PFSK-1 (cell line): ENCODE measurements around the gene ARMC3.

Experiments
- TAF1 ChIP-seq: IDR thresholded peaks from 2 replicates; pipeline ENCODE4 v1.6.1; 2012; ENCODE audit warnings: low read length, control low read depth, borderline replicate concordance; ENCODE audit not compliant: insufficient read depth
- TF ChIP-seq, protein P1 (sequence below), 2 experiments: IDR thresholded peaks; 2 replicates each; pipeline versions ENCODE4 v1.6.1 to v1.8.0; 2011 to 2012; ENCODE audit warnings: low read depth in 2 of 2, low read length in 2 of 2, control low read depth in 1 of 2, inconsistent platforms in 1 of 2, mild to moderate bottlenecking in 1 of 2, moderate library complexity in 1 of 2; ENCODE audit not compliant: insufficient read depth in 1 of 2

DNA sequence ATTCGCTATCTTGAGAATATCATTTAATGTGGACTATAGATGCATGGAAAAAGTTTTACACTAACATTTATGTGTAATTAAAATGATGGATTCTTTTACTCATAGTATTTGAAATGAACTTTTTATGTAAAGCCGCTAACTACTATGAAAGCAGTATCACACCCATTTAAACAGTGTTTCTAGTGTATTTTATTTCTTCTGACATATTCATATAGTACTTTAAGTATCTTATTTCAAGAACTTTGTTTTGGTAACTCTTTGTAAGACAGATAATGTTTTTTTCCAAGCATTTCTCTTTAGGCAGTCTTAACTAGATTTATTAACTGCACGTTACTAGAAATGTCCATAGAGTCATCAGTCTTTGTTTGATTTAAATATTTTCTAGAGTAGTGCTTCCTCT is 12.5 kb upstream of the ARMC3 start:
- TF ChIP-seq TAF1, result no peak
- TF ChIP-seq, protein P1, sequence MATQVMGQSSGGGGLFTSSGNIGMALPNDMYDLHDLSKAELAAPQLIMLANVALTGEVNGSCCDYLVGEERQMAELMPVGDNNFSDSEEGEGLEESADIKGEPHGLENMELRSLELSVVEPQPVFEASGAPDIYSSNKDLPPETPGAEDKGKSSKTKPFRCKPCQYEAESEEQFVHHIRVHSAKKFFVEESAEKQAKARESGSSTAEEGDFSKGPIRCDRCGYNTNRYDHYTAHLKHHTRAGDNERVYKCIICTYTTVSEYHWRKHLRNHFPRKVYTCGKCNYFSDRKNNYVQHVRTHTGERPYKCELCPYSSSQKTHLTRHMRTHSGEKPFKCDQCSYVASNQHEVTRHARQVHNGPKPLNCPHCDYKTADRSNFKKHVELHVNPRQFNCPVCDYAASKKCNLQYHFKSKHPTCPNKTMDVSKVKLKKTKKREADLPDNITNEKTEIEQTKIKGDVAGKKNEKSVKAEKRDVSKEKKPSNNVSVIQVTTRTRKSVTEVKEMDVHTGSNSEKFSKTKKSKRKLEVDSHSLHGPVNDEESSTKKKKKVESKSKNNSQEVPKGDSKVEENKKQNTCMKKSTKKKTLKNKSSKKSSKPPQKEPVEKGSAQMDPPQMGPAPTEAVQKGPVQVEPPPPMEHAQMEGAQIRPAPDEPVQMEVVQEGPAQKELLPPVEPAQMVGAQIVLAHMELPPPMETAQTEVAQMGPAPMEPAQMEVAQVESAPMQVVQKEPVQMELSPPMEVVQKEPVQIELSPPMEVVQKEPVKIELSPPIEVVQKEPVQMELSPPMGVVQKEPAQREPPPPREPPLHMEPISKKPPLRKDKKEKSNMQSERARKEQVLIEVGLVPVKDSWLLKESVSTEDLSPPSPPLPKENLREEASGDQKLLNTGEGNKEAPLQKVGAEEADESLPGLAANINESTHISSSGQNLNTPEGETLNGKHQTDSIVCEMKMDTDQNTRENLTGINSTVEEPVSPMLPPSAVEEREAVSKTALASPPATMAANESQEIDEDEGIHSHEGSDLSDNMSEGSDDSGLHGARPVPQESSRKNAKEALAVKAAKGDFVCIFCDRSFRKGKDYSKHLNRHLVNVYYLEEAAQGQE (IDR thresholded peaks at IDR 0.05; ENCODE audit: insufficient read depth in 1 of 2, low read depth in 2 of 2, low read length in 2 of 2), result no peak
